NT2/D1 (cell line): ENCODE measurements around the gene TMPRSS9.

Source experiments
- DNase-seq: peaks from one replicate; pipeline ENCODE4 v3.0.0-alpha.2; 2011; ENCODE audit warnings: low read depth, low spot score
- H3K27me3 ChIP-seq: 2 replicates; pipeline ENCODE4 v1.6.0; 2011; ENCODE audit warnings: mild to moderate bottlenecking; ENCODE audit not compliant: insufficient read length, insufficient read depth
- H3K36me3 ChIP-seq: 2 replicates; pipeline ENCODE4 v1.6.1; 2011; ENCODE audit warnings: mild to moderate bottlenecking, low read length, mixed read lengths; ENCODE audit not compliant: insufficient read depth, insufficient read length
- H3K4me1 ChIP-seq: 2 replicates; pipeline ENCODE4 v1.5.1; 2011; ENCODE audit not compliant: insufficient read depth, insufficient read length
- H3K4me3 ChIP-seq: 2 replicates; pipeline ENCODE4 v1.5.1; 2011; ENCODE audit warnings: low read depth; ENCODE audit not compliant: insufficient read length
- H3K9ac ChIP-seq: 2 replicates; pipeline ENCODE4 v1.6.0; 2011; ENCODE audit warnings: low read depth; ENCODE audit not compliant: insufficient read length
- H3K9me3 ChIP-seq: 2 replicates; pipeline ENCODE4 v1.5.1; 2011; ENCODE audit warnings: mild to moderate bottlenecking, low read length; ENCODE audit not compliant: insufficient read depth
- SUZ12 ChIP-seq: IDR thresholded peaks from 2 replicates; pipeline ENCODE4 v1.6.1; 2011; ENCODE audit not compliant: insufficient read length, insufficient read depth; ENCODE audit errors: extremely low read depth
- YY1 ChIP-seq: IDR thresholded peaks from 2 replicates; pipeline ENCODE4 v1.6.1; 2011; ENCODE audit not compliant: insufficient read length, insufficient read depth
- ZNF274 ChIP-seq: IDR thresholded peaks from 2 replicates; pipeline ENCODE4 v1.6.1; 2011; ENCODE audit warnings: mild to moderate bottlenecking, low read depth, low read length

TMPRSS9 gene

GRCh38 chr19:2409352-2409912 lies 49.4 kb downstream of the TMPRSS9 start:
- no peaks in the 10 kb centered on the region for H3K36me3 ChIP-seq
- TF ChIP-seq YY1: no peak
- no peak for TF ChIP-seq ZNF274
- TF ChIP-seq SUZ12: no peak
- H3K9me3 ChIP-seq: no peaks in the 10 kb centered on the region

DNA sequence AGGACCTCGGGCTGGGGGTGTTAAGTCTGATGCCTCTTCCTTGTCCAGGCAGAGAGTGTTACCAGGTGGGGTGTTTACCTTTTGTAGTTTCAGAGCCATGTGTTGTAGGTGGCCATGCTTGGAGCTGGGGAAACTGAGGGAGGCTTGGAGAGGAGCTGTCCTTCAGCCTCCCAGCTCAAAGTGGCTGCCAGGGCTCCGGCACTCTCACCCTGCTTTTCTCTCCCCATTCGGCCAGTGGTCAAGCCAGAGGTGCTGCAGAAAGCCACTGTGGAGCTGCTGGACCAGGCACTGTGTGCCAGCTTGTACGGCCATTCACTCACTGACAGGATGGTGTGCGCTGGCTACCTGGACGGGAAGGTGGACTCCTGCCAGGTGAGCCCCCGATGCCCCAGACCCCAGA lies 50.0 kb downstream of the TMPRSS9 start:
- H3K27me3 ChIP-seq: peaks cover 6% of the 10 kb centered on the region
- H3K9ac ChIP-seq: no peak overlapping the region
- no peaks in the 10 kb centered on the region for H3K4me1 ChIP-seq
- H3K9me3 ChIP-seq: no peaks in the 10 kb centered on the region
- no peak for DNase-seq
- no peak overlapping the region for H3K4me3 ChIP-seq
- TF ChIP-seq YY1 (no peak), SUZ12 (no peak), ZNF274 (no peak)
- H3K36me3 ChIP-seq: peaks cover under 1% of the 10 kb centered on the region

More at GRCh38 chr19:2409352-2409912, 49.4 kb downstream of the TMPRSS9 start:
- H3K4me3 ChIP-seq: no peak overlapping the region
- H3K4me1 ChIP-seq: no peaks in the 10 kb centered on the region
- DNase-seq: no peak
- H3K27me3 ChIP-seq: peaks cover 6% of the 10 kb centered on the region
- H3K9ac ChIP-seq: no peak overlapping the region

DNA sequence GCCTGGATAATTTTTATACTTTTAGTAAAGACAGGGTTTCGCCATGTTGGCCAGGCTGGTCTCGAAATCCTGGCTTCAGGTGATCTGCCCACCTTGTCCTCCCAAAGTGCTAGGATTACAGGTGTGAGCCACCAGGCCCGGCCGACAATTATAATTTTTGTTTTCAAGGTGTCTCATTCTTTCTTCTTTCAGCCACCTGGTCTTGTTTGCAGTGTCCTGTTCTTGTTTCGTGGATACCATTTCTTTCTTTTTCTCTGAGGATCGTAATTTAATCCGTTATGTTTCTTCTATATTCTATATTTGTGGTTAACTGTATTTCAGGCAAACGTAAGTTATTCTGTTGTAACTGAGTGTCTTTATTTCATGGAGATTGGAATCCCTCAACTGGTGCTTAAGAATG lies 51.6 kb downstream of the TMPRSS9 start:
- H3K9me3 ChIP-seq: no peaks in the 10 kb centered on the region
- TF ChIP-seq SUZ12 (no peak), ZNF274 (no peak), YY1 (no peak)
- H3K9ac ChIP-seq: no peak overlapping the region
- peaks cover 17% of the 10 kb centered on the region for H3K36me3 ChIP-seq
- peaks cover 6% of the 10 kb centered on the region for H3K27me3 ChIP-seq
- DNase-seq: no peak
- no peak overlapping the region for H3K4me3 ChIP-seq
- peaks cover 4% of the 10 kb centered on the region for H3K4me1 ChIP-seq

- peaks cover 6% of the 10 kb centered on the region for H3K27me3 ChIP-seq
- H3K9me3 ChIP-seq: no peaks in the 10 kb centered on the region
- TF ChIP-seq YY1: no peak
- TF ChIP-seq ZNF274: no peak
- no peak for TF ChIP-seq SUZ12
- H3K9ac ChIP-seq: no peak overlapping the region
- H3K4me3 ChIP-seq: no peak overlapping the region
- H3K4me1 ChIP-seq: peaks cover 4% of the 10 kb centered on the region
- no peak for DNase-seq
- H3K36me3 ChIP-seq: peaks cover 20% of the 10 kb centered on the region
Measured at GRCh38 chr19:2412449-2412848, 52.4 kb downstream of the TMPRSS9 start.

GRCh38 chr19:2413159-2413558 lies 53.1 kb downstream of the TMPRSS9 start:
- no peaks in the 10 kb centered on the region for H3K9me3 ChIP-seq
- peaks cover 26% of the 10 kb centered on the region for H3K36me3 ChIP-seq
- H3K27me3 ChIP-seq: peaks cover 6% of the 10 kb centered on the region
- no peak for DNase-seq
- H3K9ac ChIP-seq: no peak overlapping the region
- H3K4me3 ChIP-seq: no peak overlapping the region
- TF ChIP-seq YY1 (no peak), SUZ12 (no peak), ZNF274 (no peak)
- H3K4me1 ChIP-seq: peaks cover 4% of the 10 kb centered on the region

- peaks cover 4% of the 10 kb centered on the region for H3K4me1 ChIP-seq
- H3K4me3 ChIP-seq: no peak overlapping the region
- no peaks in the 10 kb centered on the region for H3K9me3 ChIP-seq
- DNase-seq: no peak
- H3K36me3 ChIP-seq: peaks cover 26% of the 10 kb centered on the region
- TF ChIP-seq SUZ12 (no peak), ZNF274 (no peak), YY1 (no peak)
- no peak overlapping the region for H3K9ac ChIP-seq
- H3K27me3 ChIP-seq: peaks cover 6% of the 10 kb centered on the region
Measured at GRCh38 chr19:2413629-2414028, 53.6 kb downstream of the TMPRSS9 start.

- no peak for DNase-seq
- H3K27me3 ChIP-seq: no peaks in the 10 kb centered on the region
- peaks cover 4% of the 10 kb centered on the region for H3K4me1 ChIP-seq
- TF ChIP-seq SUZ12 (no peak), ZNF274 (no peak), YY1 (no peak)
- H3K9me3 ChIP-seq: no peaks in the 10 kb centered on the region
- H3K36me3 ChIP-seq: peaks cover 35% of the 10 kb centered on the region
- H3K4me3 ChIP-seq: no peak overlapping the region
- no peak overlapping the region for H3K9ac ChIP-seq
Measured at GRCh38 chr19:2415281-2415972, 55.4 kb downstream of the TMPRSS9 start.
